CD14-positive monocyte (primary cell): ENCODE results near the gene LGALS3. TPM values are rescaled to one million over a fixed set of nuclear protein-coding genes. Genes with fewer than 3 reads are reported as not detected.
"Not testable (repeated sequence)": the region's sequence is repeated elsewhere in the genome, so short reads cannot be mapped to it uniquely, and the experiment has no call there.

Experiments
- DNase-seq, 3 donors: peaks; one replicate each; pipeline ENCODE4 v3.0.0-alpha.2; 2011 to 2022
- H2AFZ ChIP-seq: 2 replicates; pipeline ENCODE4 v1.6.0; 2012; ENCODE audit warnings: mild to moderate bottlenecking, low read depth, low read length, inconsistent platforms; ENCODE audit not compliant: insufficient read depth, poor library complexity, severe bottlenecking
- H3K27ac ChIP-seq, 2 donors: 1 replicate in 1 of 2; 2 replicates in 1 of 2; pipeline ENCODE4 v1.5.1; 2012 to 2013; ENCODE audit warnings: low read length in 2 of 2, control low read depth in 1 of 2, inconsistent platforms in 1 of 2, low read depth in 1 of 2, mild to moderate bottlenecking in 1 of 2
- H3K27me3 ChIP-seq, 2 donors: one replicate each; pipeline versions ENCODE4 v1.6.0 to v1.6.1; 2011 to 2013; ENCODE audit warnings: low read length in 2 of 2; ENCODE audit not compliant: control insufficient read depth in 2 of 2, insufficient read depth in 2 of 2
- H3K36me3 ChIP-seq, 2 donors: replicated peaks in 1 of 2; 1 replicate in 1 of 2; 2 replicates in 1 of 2; pipeline versions ENCODE4 v1.5.1 to v1.6.1; 2012 to 2013; ENCODE audit warnings: low read length in 2 of 2, control low read depth in 1 of 2, inconsistent platforms in 1 of 2, mild to moderate bottlenecking in 1 of 2; ENCODE audit not compliant: insufficient read depth in 2 of 2, control insufficient read depth in 1 of 2
- H3K4me1 ChIP-seq, 2 donors: 1 replicate in 1 of 2; 2 replicates in 1 of 2; pipeline versions ENCODE4 v1.5.1 to v1.6.1; 2012 to 2013; ENCODE audit warnings: low read length in 2 of 2, control low read depth in 1 of 2, inconsistent platforms in 1 of 2, mild to moderate bottlenecking in 1 of 2, moderate library complexity in 1 of 2; ENCODE audit not compliant: insufficient read depth in 2 of 2, control insufficient read depth in 1 of 2
- H3K4me2 ChIP-seq: replicated peaks from 2 replicates; pipeline ENCODE3; 2012; ENCODE audit warnings: low read length, moderate library complexity, mild to moderate bottlenecking; ENCODE audit not compliant: poor library complexity, severe bottlenecking; ENCODE audit errors: extremely low read depth
- H3K4me3 ChIP-seq, 3 experiments: fragments of 200-600 bp in 1 of 3; sonication (generic) in 1 of 3; replicated peaks in 1 of 3; 1 replicate in 2 of 3; 2 replicates in 1 of 3; pipeline ENCODE4 v1.5.1; 2011 to 2013; ENCODE audit warnings: low read length in 3 of 3, mild to moderate bottlenecking in 3 of 3, control low read depth in 2 of 3, low read depth in 2 of 3, inconsistent platforms in 1 of 3, moderate library complexity in 1 of 3
- H3K79me2 ChIP-seq: 2 replicates; pipeline ENCODE4 v1.6.0; 2012; ENCODE audit warnings: mild to moderate bottlenecking, control low read depth, inconsistent platforms, low read length, moderate library complexity; ENCODE audit not compliant: insufficient read depth
- H3K9ac ChIP-seq: 2 replicates; pipeline ENCODE4 v1.6.0; 2017; ENCODE audit warnings: low read length, mild to moderate bottlenecking; ENCODE audit not compliant: insufficient read depth, poor library complexity, severe bottlenecking
- H3K9me3 ChIP-seq, 2 donors: replicated peaks in 1 of 2; 1 replicate in 1 of 2; 2 replicates in 1 of 2; pipeline versions ENCODE4 v1.5.1 to v1.6.1; 2012 to 2013; ENCODE audit warnings: low read length in 2 of 2, control low read depth in 1 of 2; ENCODE audit not compliant: control insufficient read depth in 1 of 2, insufficient read depth in 1 of 2
- H4K20me1 ChIP-seq: 2 replicates; pipeline ENCODE4 v1.6.0; 2012; ENCODE audit warnings: mild to moderate bottlenecking, low read length, control low read depth, moderate library complexity; ENCODE audit not compliant: insufficient read depth
- H3K27ac Mint-ChIP-seq, 7 donors: one replicate each; pipeline ENCODE4 v1.8.0; 2020; ENCODE audit warnings: mild to moderate bottlenecking in 7 of 7, mixed read lengths in 7 of 7, moderate library complexity in 6 of 7, inconsistent platforms in 2 of 7
- H3K27me3 Mint-ChIP-seq, 3 donors: one replicate each; pipeline ENCODE4 v1.8.0; 2021 to 2022; ENCODE audit warnings: low read depth in 3 of 3, mild to moderate bottlenecking in 3 of 3, mixed read lengths in 3 of 3, moderate library complexity in 3 of 3, inconsistent platforms in 1 of 3
- H3K36me3 Mint-ChIP-seq, 2 donors: one replicate each; pipeline ENCODE4 v1.8.0; 2020; ENCODE audit warnings: mixed read lengths in 2 of 2, inconsistent platforms in 1 of 2, mild to moderate bottlenecking in 1 of 2
- H3K4me1 Mint-ChIP-seq: one replicate; pipeline ENCODE4 v1.8.0; 2020; ENCODE audit warnings: mild to moderate bottlenecking, mixed read lengths
- H3K4me3 Mint-ChIP-seq, 2 donors: one replicate each; pipeline ENCODE4 v1.8.0; 2020; ENCODE audit warnings: mild to moderate bottlenecking in 2 of 2, mixed read lengths in 2 of 2, moderate library complexity in 1 of 2
- H3K9me3 Mint-ChIP-seq, 7 donors: one replicate each; pipeline ENCODE4 v1.8.0; 2020 to 2022; ENCODE audit warnings: mixed read lengths in 7 of 7, mild to moderate bottlenecking in 6 of 7, moderate library complexity in 6 of 7, inconsistent platforms in 2 of 7
- CTCF ChIP-seq: fragments of 200-600 bp; IDR thresholded peaks from one replicate; pipeline ENCODE4 v1.8.0; 2022; ENCODE audit warnings: antibody characterized with exemption, mild to moderate bottlenecking
- WGBS: methylation state at CpG from one replicate; pipeline ENCODE4 v1.1.5; 2013; ENCODE audit warnings: missing lambda C conversion rate; ENCODE audit not compliant: insufficient coverage; 5-methylcytosine and 5-hydroxymethylcytosine counted together
- intact Hi-C, 2 donors: fragments of 100-400 bp; cut with micrococcal nuclease; formaldehyde crosslinking; loops; one replicate each; pipeline versions ENCODE4 v1.15.0 to v1.15.1; 2023
- polyA minus RNA-seq: library from RNA; depleted of rRNA, polyadenylated mRNA; stranded (reverse); fragments of >200 nt; gene quantifications from 2 replicates; pipeline ENCODE4 v1.2.3, GENCODE V29; 2012
- polyA plus RNA-seq, 3 donors: library from polyadenylated mRNA; depleted of rRNA in 1 of 3; unstranded in 2 of 3; stranded (reverse) in 1 of 3; fragments of 300-500 nt in 2 of 3; fragments of >200 nt in 1 of 3; fragmentation: Illumina TruSeq in 2 of 3; gene quantifications; 1 replicate in 2 of 3; 2 replicates in 1 of 3; pipeline ENCODE4 v1.2.3, GENCODE V29; 2012 to 2021
- total RNA-seq, 12 experiments: library from RNA in 1 of 12; stranded (reverse) in 1 of 12; fragments of 120-200 nt in 1 of 12; gene quantifications; one replicate each; pipeline ENCODE4 v1.2.4 and lab custom pipeline; 2013 to 2026; ENCODE audit warnings: mixed read lengths in 6 of 12, inconsistent platforms in 1 of 12

The LGALS3 gene
- 244 TPM for total RNA-seq (2013)
- polyA plus RNA-seq (100 to 1,000 TPM; 266 to 878 (median 788) TPM), polyA minus RNA-seq (122 and 170 TPM in 2 replicates), total RNA-seq (lab: John Stamatoyannopoulos, UW) (174 to 855 (median 342) reads per million in 11 experiments)

GRCh38 chr14:55129086-55129427 is at the start of gene LGALS3:
Gene LGALS3 (plus strand): TSS chr14:55129252. CDS start chr14:55137374, 8,122 bp downstream.
- Histone ChIP-seq H3K4me2 (peak within 1 kb of the TSS; percentile 82), H3K9ac (peak within 1 kb of the TSS; percentile 99), H3K9me3 (no peaks in the 10 kb centered on the region), H3K27me3 (no peaks in the 10 kb centered on the region), H4K20me1 (peaks cover 45% of the 10 kb centered on the region), H3K27ac (peak within 1 kb of the TSS; percentile 59 to 93), H3K4me1 (peaks cover 73 to 87% of the 10 kb centered on the region in 2 donors), H3K79me2 (peaks cover 52% of the 10 kb centered on the region), H2AFZ (peak within 1 kb of the TSS; percentile 65), H3K4me3 (peak within 1 kb of the TSS; percentile 64 to 88 (median 69)), H3K36me3 (peaks cover 8 to 18% of the 10 kb centered on the region in 2 donors)
- Mint-ChIP-seq H3K27ac (peak within 1 kb of the TSS; percentile 85 to 96 (median 93)), H3K4me1 (peaks cover 82% of the 10 kb centered on the region), H3K36me3 (peaks cover 26 to 33% of the 10 kb centered on the region in 2 donors), H3K27me3 (peaks cover 0 to 2% (median 0%) of the 10 kb centered on the region in 3 donors), H3K9me3 (peaks cover 0 to 1% (median 0%) of the 10 kb centered on the region in 7 donors), H3K4me3 (peak within 1 kb of the TSS; percentile 91 to 92)
- 0% methylated on average over 50 of the region's 50 CpGs for WGBS
- TF ChIP-seq CTCF = no peak
- DNase-seq = peak; percentile 58 to 67 (median 60)
- intact Hi-C loops = loop anchor here in 1 of 2 donors (5.0 kb wide), 1 partner anchor 37 kb away; no protein-coding TSS in a partner anchor

- H3K36me3 Mint-ChIP-seq, intact Hi-C loops, H3K9me3 Mint-ChIP-seq, H3K9ac ChIP-seq, H3K9me3 ChIP-seq, H3K79me2 ChIP-seq, H2AFZ ChIP-seq, H3K27me3 Mint-ChIP-seq, H3K27me3 ChIP-seq, H4K20me1 ChIP-seq, H3K36me3 ChIP-seq: not testable (repeated sequence)
- H3K27ac Mint-ChIP-seq = peak overlapping the region; percentile 58 to 92 (median 78)
- H3K4me3 Mint-ChIP-seq = peak overlapping the region in 1 of 2 donors; percentile 48
- Histone ChIP-seq H3K4me3 (peak overlapping the region in 1 of 3 experiments; percentile 20), H3K4me2 (peak overlapping the region; percentile 19), H3K27ac (peak overlapping the region; percentile 40 to 45), H3K4me1 (peaks cover 24 to 26% of the 10 kb centered on the region in 2 donors)
- no CpG with 5 or more reads among the region's 6 CpGs for WGBS
- DNase-seq = peak; percentile 38 to 81 (median 68)
- H3K4me1 Mint-ChIP-seq = peaks cover 27% of the 10 kb centered on the region
These were observed 49.1 kb upstream of the LGALS3 start for GRCh38 chr14:55079961-55080360.
